CD4-positive, alpha-beta T cell (primary cell): ENCODE data around the gene IQSEC1. TPM values are rescaled to one million over a fixed set of nuclear protein-coding genes. Genes with fewer than 3 reads are reported as not detected.

ENCODE experiments used
- ATAC-seq: fragments of 200-7000 bp; cut with Tn5 transposase; one replicate; pipeline ENCODE4 v1.10.0; 2022; ENCODE audit warnings: mild to moderate bottlenecking; ENCODE audit not compliant: poor library complexity
- CTCF ChIA-PET: fragments of 350-600 bp; sonication (Branson Sonifier 250); formaldehyde crosslinking; loops from one replicate; lab custom pipeline; 2021; ENCODE audit warnings: antibody characterized with exemption, inconsistent platforms; lab: Charles Lee
- POLR2A ChIA-PET: fragments of 350-600 bp; sonication (Branson Sonifier 250); formaldehyde crosslinking; loops from one replicate; lab custom pipeline; 2021; ENCODE audit warnings: antibody characterized with exemption, inconsistent platforms; lab: Charles Lee
- DNase-seq, 14 experiments: peaks; one replicate each; pipeline ENCODE4 v3.0.0-alpha.2; 2013 to 2020; ENCODE audit warnings: mixed read lengths in 2 of 14
- H3K27ac ChIP-seq, 2 donors: one replicate each; pipeline versions ENCODE4 v1.5.1 to v1.7.0; 2013; ENCODE audit warnings: low read length in 2 of 2, low read depth in 1 of 2, mild to moderate bottlenecking in 1 of 2
- H3K27me3 ChIP-seq, 2 experiments: 1 replicate in 1 of 2; 2 replicates in 1 of 2; pipeline versions ENCODE4 v1.6.1 to v1.7.0; 2013; ENCODE audit warnings: low read length in 2 of 2, control low read depth in 1 of 2, mild to moderate bottlenecking in 1 of 2, moderate library complexity in 1 of 2; ENCODE audit not compliant: insufficient read depth in 2 of 2, control insufficient read depth in 1 of 2
- H3K36me3 ChIP-seq: one replicate; pipeline ENCODE4 v1.6.1; 2013; ENCODE audit warnings: low read length, control low read depth; ENCODE audit not compliant: insufficient read depth
- H3K4me1 ChIP-seq: one replicate; pipeline ENCODE4 v1.6.1; 2013; ENCODE audit warnings: low read length, control low read depth; ENCODE audit not compliant: insufficient read depth
- H3K4me3 ChIP-seq: one replicate; pipeline ENCODE4 v1.5.1; 2013; ENCODE audit warnings: mild to moderate bottlenecking, low read length, moderate library complexity
- H3K9me3 ChIP-seq, 2 experiments: 1 replicate in 1 of 2; 2 replicates in 1 of 2; pipeline versions ENCODE4 v1.6.1 to v1.7.0; 2013; ENCODE audit warnings: low read length in 2 of 2, mild to moderate bottlenecking in 2 of 2, control low read depth in 1 of 2, moderate library complexity in 1 of 2; ENCODE audit not compliant: control insufficient read depth in 1 of 2, insufficient read depth in 1 of 2
- H3K27ac Mint-ChIP-seq: one replicate; pipeline ENCODE4 v1.8.0; 2020; ENCODE audit warnings: mixed read lengths
- H3K27me3 Mint-ChIP-seq: one replicate; pipeline ENCODE4 v1.8.0; 2021; ENCODE audit warnings: mixed read lengths
- H3K36me3 Mint-ChIP-seq: one replicate; pipeline ENCODE4 v1.8.0; 2021; ENCODE audit warnings: low read depth, mixed read lengths
- H3K4me1 Mint-ChIP-seq: one replicate; pipeline ENCODE4 v1.8.0; 2021; ENCODE audit warnings: low read depth, mixed read lengths
- H3K4me3 Mint-ChIP-seq: one replicate; pipeline ENCODE4 v1.8.0; 2020; ENCODE audit warnings: mild to moderate bottlenecking, mixed read lengths
- H3K9me3 Mint-ChIP-seq: one replicate; pipeline ENCODE4 v1.8.0; 2020; ENCODE audit warnings: mixed read lengths
- CTCF ChIP-seq: fragments of 200-600 bp; IDR thresholded peaks from one replicate; pipeline ENCODE4 v1.8.0; 2022; ENCODE audit warnings: antibody characterized with exemption, mild to moderate bottlenecking
- intact Hi-C, 2 experiments: fragments of 100-400 bp; cut with DNase I in 1 of 2; cut with micrococcal nuclease in 1 of 2; formaldehyde crosslinking; loops; one replicate each; pipeline versions ENCODE4 v1.15.1 to v1.9.0; 2023 to 2025; cut with DNase I, micrococcal nuclease
- total RNA-seq, 174 experiments: library from RNA in 2 of 174; stranded (reverse) in 2 of 174; gene quantifications; one replicate each; pipeline ENCODE4 v1.2.3 and lab custom pipeline; 2021 to 2026

Gene IQSEC1
- total RNA-seq, 2 experiments from 2014 or later, result 102 to 108 TPM

GRCh38 chr3:12891985-12892839 is 181.0 kb downstream of the IQSEC1 start:
- H3K4me3 Mint-ChIP-seq, result peak overlapping the region; percentile 7
- no peaks in the 10 kb centered on the region for H3K9me3 ChIP-seq
- H3K4me3 ChIP-seq, result no peak overlapping the region
- H3K27me3 Mint-ChIP-seq, result peaks cover 20% of the 10 kb centered on the region
- peaks cover 16% of the 10 kb centered on the region for H3K4me1 Mint-ChIP-seq
- no peaks in the 10 kb centered on the region for H3K9me3 Mint-ChIP-seq
- peak; percentile 93 for TF ChIP-seq CTCF
- DNase-seq (peak in 9 of 14 experiments; percentile 14 to 75 (median 29)), ATAC-seq (peak; percentile 66)
- POLR2A ChIA-PET, result no interaction called here
- intact Hi-C loops, result loop anchor here (1.0 to 10.0 kb wide), 5 partner anchors 24 to 757 kb away; no protein-coding TSS in a partner anchor
- H3K36me3 Mint-ChIP-seq, result peaks cover 7% of the 10 kb centered on the region
- CTCF ChIA-PET, result interaction anchor here (1.2 kb wide), 1 partner anchor 55 kb away, joined by 3 read pairs; no protein-coding TSS in a partner anchor
- peaks cover 11% of the 10 kb centered on the region for H3K4me1 ChIP-seq
- no peaks in the 10 kb centered on the region for H3K36me3 ChIP-seq
- H3K27ac ChIP-seq, result no peak overlapping the region
- H3K27me3 ChIP-seq, result peaks cover 5 to 7% of the 10 kb centered on the region in 2 experiments
- H3K27ac Mint-ChIP-seq, result no peak overlapping the region

GRCh38 chr3:12891391-12891984 is 181.7 kb downstream of the IQSEC1 start:
- Mint-ChIP-seq H3K4me1 (peaks cover 22% of the 10 kb centered on the region), H3K36me3 (peaks cover 4% of the 10 kb centered on the region), H3K4me3 (peak overlapping the region; percentile 7), H3K9me3 (no peaks in the 10 kb centered on the region), H3K27me3 (peaks cover 28% of the 10 kb centered on the region), H3K27ac (no peak overlapping the region)
- ATAC-seq (no peak), DNase-seq (no peak)
- Histone ChIP-seq H3K4me3 (no peak overlapping the region), H3K4me1 (peaks cover 13% of the 10 kb centered on the region), H3K36me3 (no peaks in the 10 kb centered on the region), H3K9me3 (peaks cover 0 to 4% of the 10 kb centered on the region in 2 experiments), H3K27me3 (peaks cover 7 to 8% of the 10 kb centered on the region in 2 experiments), H3K27ac (no peak overlapping the region)
- TF ChIP-seq CTCF, result no peak
- intact Hi-C loops, result loop anchor here (5.0 to 10.0 kb wide), 2 partner anchors 184 to 757 kb away; no protein-coding TSS in a partner anchor
- POLR2A ChIA-PET, result no interaction called here
- CTCF ChIA-PET, result interaction anchor here (1.1 to 1.2 kb wide), 2 partner anchors 24 to 54 kb away, joined by 3 read pairs; no protein-coding TSS in a partner anchor

DNA sequence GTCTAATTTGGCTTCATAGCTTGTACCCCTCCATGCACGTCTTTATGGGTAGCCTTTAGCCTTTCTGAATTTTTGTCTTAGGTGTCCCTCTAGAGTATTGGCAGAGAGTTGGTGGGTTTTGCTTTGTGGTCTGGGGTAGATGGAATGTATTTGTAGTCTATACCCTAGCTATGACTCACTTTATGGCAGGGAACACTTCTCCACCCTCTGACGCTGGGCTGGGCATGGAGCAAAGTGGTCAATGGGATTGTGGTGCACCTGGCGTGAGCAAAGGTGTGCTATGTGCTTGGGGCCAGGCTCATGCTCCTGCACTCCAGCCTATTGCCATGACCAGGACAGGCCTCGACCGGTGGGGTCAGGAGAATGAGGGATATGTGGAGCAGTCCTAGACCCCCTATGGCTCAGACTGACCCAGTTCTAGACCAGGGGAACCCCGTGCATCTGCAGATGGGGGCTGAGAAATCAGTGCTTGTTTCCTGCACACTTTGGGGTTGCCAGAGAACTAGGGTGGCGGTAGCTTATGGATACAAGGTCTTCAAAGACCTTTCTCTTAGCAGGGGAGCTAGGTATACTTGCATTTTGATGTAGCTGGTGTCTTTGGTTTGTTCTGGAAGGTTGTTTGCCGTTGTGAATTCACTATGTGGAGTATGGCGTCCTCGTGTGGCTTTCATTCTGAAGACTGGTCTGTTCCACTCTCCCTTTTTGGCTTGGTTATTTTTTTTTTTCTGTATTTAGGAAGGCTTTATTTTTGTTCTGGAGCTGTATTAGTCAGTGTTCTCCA is 182.4 kb downstream of the IQSEC1 start:
- TF ChIP-seq CTCF, result no peak
- H3K4me3 ChIP-seq, result no peak overlapping the region
- Mint-ChIP-seq H3K4me3 (no peak overlapping the region), H3K4me1 (peaks cover 29% of the 10 kb centered on the region), H3K36me3 (peaks cover 4% of the 10 kb centered on the region), H3K9me3 (no peaks in the 10 kb centered on the region), H3K27ac (no peak overlapping the region), H3K27me3 (peaks cover 29% of the 10 kb centered on the region)
- ChIA-PET POLR2A (no interaction called here), CTCF (interaction anchor here (1.1 kb wide), 1 partner anchor 24 kb away, joined by 3 read pairs; no protein-coding TSS in a partner anchor)
- DNase-seq (no peak), ATAC-seq (no peak)
- H3K9me3 ChIP-seq, result peaks cover 0 to 4% of the 10 kb centered on the region in 2 experiments
- no peak overlapping the region for H3K27ac ChIP-seq
- peaks cover 20% of the 10 kb centered on the region for H3K4me1 ChIP-seq
- intact Hi-C loops, result loop anchor here (5.0 to 10.0 kb wide), 2 partner anchors 183 to 756 kb away; no protein-coding TSS in a partner anchor
- no peaks in the 10 kb centered on the region for H3K36me3 ChIP-seq
- H3K27me3 ChIP-seq, result peaks cover 7 to 10% of the 10 kb centered on the region in 2 experiments
